Astrocyte of the hippocampus (primary cell): ENCODE data around the gene C4BPB.

Experiments used
- DNase-seq: peaks from one replicate; pipeline ENCODE4 v3.0.0; 2011; ENCODE audit warnings: low read depth, low spot score

Gene C4BPB

DNA sequence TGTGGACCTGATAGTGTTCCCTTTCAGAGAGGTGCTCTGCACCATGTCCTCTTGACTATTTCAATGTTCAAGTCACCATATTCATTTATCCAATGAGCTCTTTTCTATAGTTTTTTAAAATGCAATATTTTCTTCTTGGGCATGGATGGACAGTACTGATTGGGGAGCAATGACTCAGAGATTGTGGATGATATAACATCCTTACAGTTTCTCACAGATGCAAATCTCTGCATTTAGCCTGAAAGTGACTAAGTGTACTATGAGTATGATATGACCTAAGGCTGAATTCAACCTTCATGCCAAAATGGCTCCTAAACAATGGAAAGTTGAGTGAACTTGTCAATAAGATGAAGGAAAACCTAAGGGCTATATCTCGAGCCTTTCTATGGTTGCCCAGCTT is 51.9 kb downstream of the C4BPB start:
- DNase-seq, result no peak

DNA sequence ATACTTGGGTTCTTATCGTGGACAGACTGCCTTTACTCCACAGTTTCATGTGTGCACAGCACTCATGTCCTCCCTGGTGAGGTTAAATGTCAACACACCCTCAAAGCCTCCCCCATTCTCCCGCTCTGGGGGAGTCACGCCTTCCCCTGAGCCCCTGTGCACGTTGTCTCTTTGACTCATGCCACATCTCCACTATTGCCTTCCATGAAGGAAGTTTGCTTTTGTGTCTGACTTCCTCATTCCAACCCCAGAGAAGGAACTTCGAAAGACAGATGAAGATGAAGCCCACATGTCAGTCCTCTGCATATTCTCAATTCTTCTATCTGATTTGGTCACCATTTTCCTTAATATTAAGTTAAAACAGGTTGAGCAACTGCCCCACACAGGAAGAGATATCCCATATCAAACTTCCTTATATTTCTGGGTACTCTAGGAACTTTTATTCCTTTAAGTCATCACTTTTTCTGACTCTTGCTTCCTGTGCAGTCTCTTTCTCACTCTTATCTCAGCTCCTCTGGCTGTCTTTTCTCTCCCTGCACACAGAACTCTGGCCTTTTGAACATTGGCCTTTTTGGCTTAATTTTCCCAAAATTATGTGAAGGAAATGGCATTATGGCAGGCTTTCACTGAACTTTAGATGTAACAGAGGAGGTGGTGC is 56.9 kb downstream of the C4BPB start:
- no peak for DNase-seq
